TTC549 (cell line): ENCODE data around the gene EHMT2.

Experiments
- FAIRE-seq: peaks from 2 replicates; lab custom pipeline; 2012; peaks lifted over from hg19 to GRCh38; lab: Jason Lieb, UNC

The EHMT2 gene

GRCh38 chr6:31888276-31889258 is 8.9 kb downstream of the EHMT2 start:
- FAIRE-seq: no peak

GRCh38 chr6:31887173-31888007 is 10.1 kb downstream of the EHMT2 start:
- no peak for FAIRE-seq

- FAIRE-seq: no peak
Measured at GRCh38 chr6:31886541-31886991, 10.9 kb downstream of the EHMT2 start.

GRCh38 chr6:31884528-31885035 is 12.9 kb downstream of the EHMT2 start:
- no peak for FAIRE-seq

- FAIRE-seq: no peak
Measured at GRCh38 chr6:31883676-31884075, 13.8 kb downstream of the EHMT2 start.

- FAIRE-seq: no peak
Measured at GRCh38 chr6:31882344-31882743, 15.2 kb downstream of the EHMT2 start.

GRCh38 chr6:31881136-31881859 is 16.2 kb downstream of the EHMT2 start:
- FAIRE-seq: no peak

- FAIRE-seq: no peak
Measured at GRCh38 chr6:31880616-31881015, 16.9 kb downstream of the EHMT2 start.

- FAIRE-seq: no peak
Measured at GRCh38 chr6:31879901-31880300, 17.6 kb downstream of the EHMT2 start.

GRCh38 chr6:31879143-31879542 is 18.4 kb downstream of the EHMT2 start:
- FAIRE-seq: no peak

- no peak for FAIRE-seq
Measured at GRCh38 chr6:31878726-31879125, 18.8 kb downstream of the EHMT2 start, which contains the start of gene SLC44A4. Gene SLC44A4 (minus strand): TSS chr6:31878997. CDS start chr6:31878980, 17 bp downstream.

GRCh38 chr6:31878222-31878621 is 19.3 kb downstream of the EHMT2 start:
- FAIRE-seq: no peak

GRCh38 chr6:31877651-31878161 is 19.8 kb downstream of the EHMT2 start:
- no peak for FAIRE-seq

GRCh38 chr6:31877125-31877650 is 20.3 kb downstream of the EHMT2 start:
- FAIRE-seq: no peak

- FAIRE-seq: no peak
Measured at GRCh38 chr6:31876357-31876756, 21.1 kb downstream of the EHMT2 start.

GRCh38 chr6:31875877-31876276 is 21.6 kb downstream of the EHMT2 start:
- no peak for FAIRE-seq

GRCh38 chr6:31874836-31875572 is 22.5 kb downstream of the EHMT2 start:
- FAIRE-seq: no peak

- FAIRE-seq: no peak
Measured at GRCh38 chr6:31874084-31874670, 23.3 kb downstream of the EHMT2 start.

GRCh38 chr6:31871046-31871659 is 26.3 kb downstream of the EHMT2 start:
- no peak for FAIRE-seq

- no peak for FAIRE-seq
Measured at GRCh38 chr6:31870385-31870921, 27.0 kb downstream of the EHMT2 start.
